Muscle of leg (tissue), 11 donors: ENCODE measurements around the gene PTTG1IP. TPM values are rescaled to one million over a fixed set of nuclear protein-coding genes. Genes with fewer than 3 reads are reported as not detected.

Experiments used
- DNase-seq: peaks from one replicate; pipeline ENCODE4 v3.0.0; 2013
- H3K27ac ChIP-seq: one replicate; pipeline ENCODE4 v1.5.1; 2013; ENCODE audit warnings: mild to moderate bottlenecking, low read length, control low read depth
- H3K27me3 ChIP-seq: one replicate; pipeline ENCODE4 v1.6.1; 2013; ENCODE audit warnings: low read length; ENCODE audit not compliant: control insufficient read depth, insufficient read depth
- H3K36me3 ChIP-seq: one replicate; pipeline ENCODE4 v1.6.1; 2013; ENCODE audit warnings: low read length; ENCODE audit not compliant: control insufficient read depth, insufficient read depth
- H3K4me1 ChIP-seq: one replicate; pipeline ENCODE4 v1.6.1; 2013; ENCODE audit warnings: low read length; ENCODE audit not compliant: control insufficient read depth, insufficient read depth
- H3K4me3 ChIP-seq: one replicate; pipeline ENCODE4 v1.5.1; 2013; ENCODE audit warnings: low read length, control low read depth
- H3K9me3 ChIP-seq: replicated peaks from 2 replicates; pipeline ENCODE4 v1.6.1; 2013; ENCODE audit warnings: low read depth, low read length; ENCODE audit not compliant: control insufficient read depth
- WGBS: methylation state at CpG from one replicate; pipeline ENCODE4 v1.1.5; 2013; ENCODE audit warnings: missing lambda C conversion rate; ENCODE audit not compliant: insufficient coverage; 5-methylcytosine and 5-hydroxymethylcytosine counted together
- polyA plus RNA-seq, 8 donors: library from polyadenylated mRNA; unstranded; fragments of 120-200 nt; gene quantifications; one replicate each; pipeline versions ENCODE4 v1.2.1 to v1.2.3, GENCODE V29; 2013; ENCODE audit warnings: inconsistent platforms in 1 of 8, low replicate concordance in 1 of 8; ENCODE audit not compliant: insufficient read length in 8 of 8, insufficient read depth in 1 of 8
- total RNA-seq: library from RNA; stranded (reverse); fragments of 120-200 nt; gene quantifications from one replicate; pipeline ENCODE4 v1.2.4, GENCODE V29; 2013

Gene PTTG1IP
- total and polyA plus RNA-seq, 9 donors = 126 to 149 (median 136) TPM

GRCh38 chr21:44909719-44910118 is 36.2 kb upstream of the PTTG1IP start:
- Histone ChIP-seq H3K27ac (no peak overlapping the region), H3K4me1 (peaks cover 41% of the 10 kb centered on the region), H3K4me3 (no peak overlapping the region), H3K36me3 (no peaks in the 10 kb centered on the region), H3K27me3 (peaks cover 9% of the 10 kb centered on the region), H3K9me3 (no peaks in the 10 kb centered on the region)
- no CpG with 5 or more reads among the region's 9 CpGs for WGBS
- DNase-seq = no peak

GRCh38 chr21:44908908-44909307 is 35.4 kb upstream of the PTTG1IP start:
- H3K4me3 ChIP-seq = no peak overlapping the region
- 89% methylated on average over 21 of the region's 21 CpGs for WGBS
- no peak overlapping the region for H3K27ac ChIP-seq

GRCh38 chr21:44907966-44908895 is 34.7 kb upstream of the PTTG1IP start:
- Histone ChIP-seq H3K4me1 (peaks cover 39% of the 10 kb centered on the region), H3K36me3 (no peaks in the 10 kb centered on the region), H3K9me3 (no peaks in the 10 kb centered on the region), H3K27ac (no peak overlapping the region), H3K4me3 (no peak overlapping the region), H3K27me3 (peaks cover 9% of the 10 kb centered on the region)
- 53% methylated on average over 17 of the region's 25 CpGs for WGBS
- peak; percentile 64 for DNase-seq

More at GRCh38 chr21:44908908-44909307, 35.4 kb upstream of the PTTG1IP start:
- H3K9me3 ChIP-seq = no peaks in the 10 kb centered on the region
- no peak for DNase-seq
- no peaks in the 10 kb centered on the region for H3K36me3 ChIP-seq
- peaks cover 9% of the 10 kb centered on the region for H3K27me3 ChIP-seq
- H3K4me1 ChIP-seq = peaks cover 41% of the 10 kb centered on the region

GRCh38 chr21:44907225-44907965 is 33.9 kb upstream of the PTTG1IP start:
- Histone ChIP-seq H3K27ac (no peak overlapping the region), H3K27me3 (peaks cover 9% of the 10 kb centered on the region), H3K4me3 (no peak overlapping the region), H3K36me3 (no peaks in the 10 kb centered on the region), H3K9me3 (no peaks in the 10 kb centered on the region), H3K4me1 (peaks cover 34% of the 10 kb centered on the region)
- DNase-seq = no peak
- whole genome bisulfite sequencing = 40% methylated on average over 15 of the region's 16 CpGs

- no peak for DNase-seq
- H3K27ac ChIP-seq = no peak overlapping the region
- no peaks in the 10 kb centered on the region for H3K36me3 ChIP-seq
- no peaks in the 10 kb centered on the region for H3K9me3 ChIP-seq
- H3K4me1 ChIP-seq = peaks cover 17% of the 10 kb centered on the region
- no peak overlapping the region for H3K4me3 ChIP-seq
- H3K27me3 ChIP-seq = peaks cover 9% of the 10 kb centered on the region
- 71% methylated on average over 7 of the region's 7 CpGs for WGBS
These were observed 32.2 kb upstream of the PTTG1IP start for GRCh38 chr21:44905728-44906090.

- H3K27ac ChIP-seq = no peak overlapping the region
- peaks cover 12% of the 10 kb centered on the region for H3K4me1 ChIP-seq
- H3K4me3 ChIP-seq = no peak overlapping the region
- no peaks in the 10 kb centered on the region for H3K9me3 ChIP-seq
- WGBS = 90% methylated on average over 18 of the region's 22 CpGs
- H3K36me3 ChIP-seq = no peaks in the 10 kb centered on the region
- DNase-seq = no peak
- peaks cover 9% of the 10 kb centered on the region for H3K27me3 ChIP-seq
These were observed 31.7 kb upstream of the PTTG1IP start for GRCh38 chr21:44905016-44905727.

GRCh38 chr21:44904141-44904923 is 30.8 kb upstream of the PTTG1IP start:
- peaks cover 11% of the 10 kb centered on the region for H3K4me1 ChIP-seq
- no peaks in the 10 kb centered on the region for H3K36me3 ChIP-seq
- WGBS = 87% methylated on average over 14 of the region's 14 CpGs

GRCh38 chr21:44903689-44904088 is 30.2 kb upstream of the PTTG1IP start:
- no peak for DNase-seq

More at GRCh38 chr21:44904141-44904923, 30.8 kb upstream of the PTTG1IP start:
- no peak for DNase-seq
- no peaks in the 10 kb centered on the region for H3K9me3 ChIP-seq
- H3K4me3 ChIP-seq = no peak overlapping the region
- H3K27ac ChIP-seq = no peak overlapping the region
- peaks cover 9% of the 10 kb centered on the region for H3K27me3 ChIP-seq

GRCh38 chr21:44903050-44903685 is 29.7 kb upstream of the PTTG1IP start:
- no peaks in the 10 kb centered on the region for H3K36me3 ChIP-seq
- no peak overlapping the region for H3K4me3 ChIP-seq
- no peak for DNase-seq
- H3K4me1 ChIP-seq = peaks cover 11% of the 10 kb centered on the region
- H3K27me3 ChIP-seq = peaks cover 9% of the 10 kb centered on the region
- H3K9me3 ChIP-seq = no peaks in the 10 kb centered on the region
- H3K27ac ChIP-seq = no peak overlapping the region
- 78% methylated on average over 18 of the region's 18 CpGs for WGBS

More at GRCh38 chr21:44903689-44904088, 30.2 kb upstream of the PTTG1IP start:
- WGBS = 79% methylated on average over 15 of the region's 22 CpGs
- no peaks in the 10 kb centered on the region for H3K9me3 ChIP-seq
- H3K27me3 ChIP-seq = peaks cover 9% of the 10 kb centered on the region
- H3K27ac ChIP-seq = no peak overlapping the region
- no peak overlapping the region for H3K4me3 ChIP-seq
- no peaks in the 10 kb centered on the region for H3K36me3 ChIP-seq
- H3K4me1 ChIP-seq = peaks cover 11% of the 10 kb centered on the region
